Stimulated activated memory B cell treated with anti-CD40 and anti-IgM and Interleukin-4, amounts not matched to agents 10 μg/mL and 1 μg/mL and 100 μg/mL, for 72 hours (primary cell): ENCODE results near the gene ERBIN.
"Not testable (repeated sequence)": the region's sequence is repeated elsewhere in the genome, so short reads cannot be mapped to it uniquely, and the experiment has no call there.

Experiments used
- ATAC-seq: fragments of 150-1000 bp; cut with Tn5 transposase; 2 replicates; pipeline ENCODE4 v1.10.0; 2021
- H3K27ac Mint-ChIP-seq: one replicate; pipeline ENCODE4 v1.8.0; 2022; ENCODE audit warnings: mild to moderate bottlenecking, mixed read lengths
- H3K27me3 Mint-ChIP-seq: one replicate; pipeline ENCODE4 v1.8.0; 2022; ENCODE audit warnings: mixed read lengths
- H3K36me3 Mint-ChIP-seq: one replicate; pipeline ENCODE4 v1.8.0; 2022; ENCODE audit warnings: mixed read lengths
- H3K4me1 Mint-ChIP-seq: one replicate; pipeline ENCODE4 v1.8.0; 2022; ENCODE audit warnings: mixed read lengths
- H3K4me3 Mint-ChIP-seq: one replicate; pipeline ENCODE4 v1.8.0; 2022; ENCODE audit warnings: mild to moderate bottlenecking, moderate library complexity, mixed read lengths
- H3K9me3 Mint-ChIP-seq: one replicate; pipeline ENCODE4 v1.8.0; 2022; ENCODE audit warnings: mixed read lengths

Gene ERBIN

GRCh38 chr5:65928860-65929259 lies 2.5 kb downstream of the ERBIN start:
- Mint-ChIP-seq H3K36me3 (peaks cover 16% of the 10 kb centered on the region), H3K9me3 (no peaks in the 10 kb centered on the region), H3K27ac (no peak overlapping the region), H3K27me3 (no peaks in the 10 kb centered on the region), H3K4me3 (no peak overlapping the region), H3K4me1 (peaks cover 48% of the 10 kb centered on the region)
- ATAC-seq = no peak

- Mint-ChIP-seq H3K9me3 (no peaks in the 10 kb centered on the region), H3K36me3 (peaks cover 23% of the 10 kb centered on the region), H3K27ac (peak overlapping the region; percentile 24), H3K4me1 (peaks cover 76% of the 10 kb centered on the region), H3K27me3 (no peaks in the 10 kb centered on the region), H3K4me3 (no peak overlapping the region)
- no peak for ATAC-seq
Measured at GRCh38 chr5:65932676-65933075, 6.3 kb downstream of the ERBIN start.

- H3K27me3 Mint-ChIP-seq = no peaks in the 10 kb centered on the region
- H3K4me1 Mint-ChIP-seq = peaks cover 82% of the 10 kb centered on the region
- peaks cover 23% of the 10 kb centered on the region for H3K36me3 Mint-ChIP-seq
- H3K27ac Mint-ChIP-seq = peak overlapping the region; percentile 24
- ATAC-seq = no peak
- no peak overlapping the region for H3K4me3 Mint-ChIP-seq
- no peaks in the 10 kb centered on the region for H3K9me3 Mint-ChIP-seq
Measured at GRCh38 chr5:65933295-65933694, 6.9 kb downstream of the ERBIN start.

GRCh38 chr5:65938256-65938655 lies 11.9 kb downstream of the ERBIN start:
- H3K4me3 Mint-ChIP-seq = peak overlapping the region; percentile 20
- peak; percentile 80 for ATAC-seq
- H3K27ac Mint-ChIP-seq = peak overlapping the region; percentile 66
- H3K4me1 Mint-ChIP-seq = peaks cover 55% of the 10 kb centered on the region
- peaks cover 13% of the 10 kb centered on the region for H3K36me3 Mint-ChIP-seq
- H3K27me3 Mint-ChIP-seq = no peaks in the 10 kb centered on the region
- H3K9me3 Mint-ChIP-seq = no peaks in the 10 kb centered on the region

- Mint-ChIP-seq H3K4me1 (peaks cover 15% of the 10 kb centered on the region), H3K9me3 (no peaks in the 10 kb centered on the region), H3K4me3 (no peak overlapping the region), H3K27ac (no peak overlapping the region), H3K27me3 (no peaks in the 10 kb centered on the region), H3K36me3 (peaks cover 34% of the 10 kb centered on the region)
- ATAC-seq = no peak
Measured at GRCh38 chr5:65943771-65944170, 17.4 kb downstream of the ERBIN start.

- H3K27me3 Mint-ChIP-seq = no peaks in the 10 kb centered on the region
- no peak overlapping the region for H3K4me3 Mint-ChIP-seq
- H3K27ac Mint-ChIP-seq = no peak overlapping the region
- H3K9me3 Mint-ChIP-seq = no peaks in the 10 kb centered on the region
- H3K4me1 Mint-ChIP-seq = peaks cover 26% of the 10 kb centered on the region
- peaks cover 32% of the 10 kb centered on the region for H3K36me3 Mint-ChIP-seq
- ATAC-seq = no peak
Measured at GRCh38 chr5:65946198-65946745, 19.9 kb downstream of the ERBIN start.

GRCh38 chr5:65948115-65948747 lies 21.9 kb downstream of the ERBIN start:
- peaks cover 32% of the 10 kb centered on the region for H3K36me3 Mint-ChIP-seq
- H3K4me3 Mint-ChIP-seq = no peak overlapping the region
- ATAC-seq = no peak
- H3K9me3 Mint-ChIP-seq = no peaks in the 10 kb centered on the region
- no peaks in the 10 kb centered on the region for H3K27me3 Mint-ChIP-seq
- no peak overlapping the region for H3K27ac Mint-ChIP-seq
- H3K4me1 Mint-ChIP-seq = peaks cover 30% of the 10 kb centered on the region

GRCh38 chr5:65951330-65951729 lies 25.0 kb downstream of the ERBIN start:
- Mint-ChIP-seq H3K4me3 (no peak overlapping the region), H3K27me3 (no peaks in the 10 kb centered on the region), H3K4me1 (peaks cover 42% of the 10 kb centered on the region), H3K36me3 (peaks cover 12% of the 10 kb centered on the region), H3K27ac (no peak overlapping the region), H3K9me3 (no peaks in the 10 kb centered on the region)
- no peak for ATAC-seq

GRCh38 chr5:65952259-65952658 lies 25.9 kb downstream of the ERBIN start:
- peaks cover 43% of the 10 kb centered on the region for H3K4me1 Mint-ChIP-seq

GRCh38 chr5:65954200-65954599 lies 27.8 kb downstream of the ERBIN start:
- Mint-ChIP-seq H3K4me1 (peaks cover 41% of the 10 kb centered on the region), H3K36me3 (peaks cover 12% of the 10 kb centered on the region), H3K27me3 (no peaks in the 10 kb centered on the region), H3K27ac (no peak overlapping the region), H3K4me3 (no peak overlapping the region), H3K9me3 (no peaks in the 10 kb centered on the region)
- no peak for ATAC-seq

More at GRCh38 chr5:65952259-65952658, 25.9 kb downstream of the ERBIN start:
- Mint-ChIP-seq H3K27ac (no peak overlapping the region), H3K36me3 (peaks cover 4% of the 10 kb centered on the region), H3K4me3 (no peak overlapping the region), H3K27me3 (no peaks in the 10 kb centered on the region), H3K9me3 (no peaks in the 10 kb centered on the region)
- ATAC-seq = no peak

- ATAC-seq = no peak
- H3K4me1 Mint-ChIP-seq = peaks cover 43% of the 10 kb centered on the region
- H3K27ac Mint-ChIP-seq = no peak overlapping the region
- no peaks in the 10 kb centered on the region for H3K27me3 Mint-ChIP-seq
- no peaks in the 10 kb centered on the region for H3K9me3 Mint-ChIP-seq
- no peak overlapping the region for H3K4me3 Mint-ChIP-seq
- peaks cover 8% of the 10 kb centered on the region for H3K36me3 Mint-ChIP-seq
Measured at GRCh38 chr5:65955746-65956145, 29.4 kb downstream of the ERBIN start.

GRCh38 chr5:65957703-65958102 lies 31.3 kb downstream of the ERBIN start:
- H3K4me1 Mint-ChIP-seq = peaks cover 55% of the 10 kb centered on the region
- not testable (repeated sequence) for H3K36me3 Mint-ChIP-seq, H3K4me3 Mint-ChIP-seq, ATAC-seq, H3K9me3 Mint-ChIP-seq, H3K27me3 Mint-ChIP-seq, H3K27ac Mint-ChIP-seq

GRCh38 chr5:65961633-65962032 lies 35.3 kb downstream of the ERBIN start:
- Mint-ChIP-seq H3K9me3 (no peaks in the 10 kb centered on the region), H3K27ac (peak overlapping the region; percentile 38), H3K4me3 (no peak overlapping the region), H3K36me3 (peaks cover 14% of the 10 kb centered on the region), H3K27me3 (no peaks in the 10 kb centered on the region), H3K4me1 (peaks cover 58% of the 10 kb centered on the region)
- peak; percentile 82 for ATAC-seq

- H3K27me3 Mint-ChIP-seq = no peaks in the 10 kb centered on the region
- no peak overlapping the region for H3K27ac Mint-ChIP-seq
- no peak for ATAC-seq
- no peaks in the 10 kb centered on the region for H3K9me3 Mint-ChIP-seq
- H3K36me3 Mint-ChIP-seq = peaks cover 12% of the 10 kb centered on the region
- H3K4me3 Mint-ChIP-seq = no peak overlapping the region
- peaks cover 69% of the 10 kb centered on the region for H3K4me1 Mint-ChIP-seq
Measured at GRCh38 chr5:65967288-65968066, 41.1 kb downstream of the ERBIN start.

- ATAC-seq = no peak
- Mint-ChIP-seq H3K36me3 (peaks cover 22% of the 10 kb centered on the region), H3K27ac (peak overlapping the region; percentile 22), H3K9me3 (no peaks in the 10 kb centered on the region), H3K4me1 (peaks cover 64% of the 10 kb centered on the region), H3K27me3 (no peaks in the 10 kb centered on the region), H3K4me3 (no peak overlapping the region)
Measured at GRCh38 chr5:65969539-65970393, 43.4 kb downstream of the ERBIN start.
